ENCODE data around the gene TXNDC16. TPM values are rescaled to one million over a fixed set of nuclear protein-coding genes. Genes with fewer than 3 reads are reported as not detected.

TXNDC16 gene
- total RNA-seq, 4 donors from 2014 or later, result 8.5 to 12.6 (median 9.9) TPM

GRCh38 chr14:52536269-52536668 lies 16.0 kb downstream of the TXNDC16 start:
- TF ChIP-seq, protein P1, sequence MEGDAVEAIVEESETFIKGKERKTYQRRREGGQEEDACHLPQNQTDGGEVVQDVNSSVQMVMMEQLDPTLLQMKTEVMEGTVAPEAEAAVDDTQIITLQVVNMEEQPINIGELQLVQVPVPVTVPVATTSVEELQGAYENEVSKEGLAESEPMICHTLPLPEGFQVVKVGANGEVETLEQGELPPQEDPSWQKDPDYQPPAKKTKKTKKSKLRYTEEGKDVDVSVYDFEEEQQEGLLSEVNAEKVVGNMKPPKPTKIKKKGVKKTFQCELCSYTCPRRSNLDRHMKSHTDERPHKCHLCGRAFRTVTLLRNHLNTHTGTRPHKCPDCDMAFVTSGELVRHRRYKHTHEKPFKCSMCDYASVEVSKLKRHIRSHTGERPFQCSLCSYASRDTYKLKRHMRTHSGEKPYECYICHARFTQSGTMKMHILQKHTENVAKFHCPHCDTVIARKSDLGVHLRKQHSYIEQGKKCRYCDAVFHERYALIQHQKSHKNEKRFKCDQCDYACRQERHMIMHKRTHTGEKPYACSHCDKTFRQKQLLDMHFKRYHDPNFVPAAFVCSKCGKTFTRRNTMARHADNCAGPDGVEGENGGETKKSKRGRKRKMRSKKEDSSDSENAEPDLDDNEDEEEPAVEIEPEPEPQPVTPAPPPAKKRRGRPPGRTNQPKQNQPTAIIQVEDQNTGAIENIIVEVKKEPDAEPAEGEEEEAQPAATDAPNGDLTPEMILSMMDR (IDR thresholded peaks at IDR 0.05; ENCODE audit: low read depth), result no peak

DNA sequence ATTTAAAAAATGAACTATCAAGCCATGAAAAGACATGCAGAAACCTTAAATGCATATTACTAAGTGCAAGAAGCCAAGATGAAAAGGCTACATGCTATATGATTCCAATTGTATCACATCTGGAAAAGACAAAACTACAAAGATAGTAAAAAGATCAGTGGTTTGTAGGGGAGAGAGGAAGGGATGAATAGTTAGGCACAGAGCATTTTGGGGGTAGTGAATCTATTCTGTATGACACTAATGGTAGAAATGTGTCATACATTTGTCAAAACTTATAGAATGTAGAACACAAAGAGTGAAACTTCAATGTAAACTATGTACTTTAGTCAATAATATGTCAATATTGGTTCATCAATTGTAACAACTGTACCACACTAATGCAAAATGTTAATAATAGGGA lies 20.8 kb downstream of the TXNDC16 start:
- TF ChIP-seq, protein P1 (IDR thresholded peaks at IDR 0.05; ENCODE audit: low read depth), result no peak

DNA sequence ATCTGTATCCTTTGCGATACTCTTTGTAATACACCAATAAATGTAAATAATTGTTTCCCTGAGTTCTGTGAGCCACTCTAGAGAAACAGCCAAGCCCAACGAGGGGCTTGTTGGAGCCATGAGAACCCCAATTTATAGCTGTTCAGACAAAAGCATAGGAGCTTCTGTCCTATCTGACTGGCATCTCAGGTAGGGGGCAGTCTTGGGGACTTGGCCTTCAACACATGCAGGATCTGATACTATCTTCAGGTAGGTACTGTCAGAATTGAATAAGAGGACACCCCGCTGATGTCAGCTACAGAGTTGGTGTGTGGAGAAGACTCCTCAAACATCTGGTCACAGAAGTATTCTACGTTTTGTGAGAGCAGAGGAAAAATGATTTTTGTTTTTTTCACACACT lies 25.3 kb downstream of the TXNDC16 start:
- TF ChIP-seq, protein P1 (IDR thresholded peaks at IDR 0.05; ENCODE audit: low read depth), result no peak

GRCh38 chr14:52522581-52523345 lies 29.5 kb downstream of the TXNDC16 start:
- TF ChIP-seq, protein P1 (IDR thresholded peaks at IDR 0.05; ENCODE audit: low read depth), result no peak

DNA sequence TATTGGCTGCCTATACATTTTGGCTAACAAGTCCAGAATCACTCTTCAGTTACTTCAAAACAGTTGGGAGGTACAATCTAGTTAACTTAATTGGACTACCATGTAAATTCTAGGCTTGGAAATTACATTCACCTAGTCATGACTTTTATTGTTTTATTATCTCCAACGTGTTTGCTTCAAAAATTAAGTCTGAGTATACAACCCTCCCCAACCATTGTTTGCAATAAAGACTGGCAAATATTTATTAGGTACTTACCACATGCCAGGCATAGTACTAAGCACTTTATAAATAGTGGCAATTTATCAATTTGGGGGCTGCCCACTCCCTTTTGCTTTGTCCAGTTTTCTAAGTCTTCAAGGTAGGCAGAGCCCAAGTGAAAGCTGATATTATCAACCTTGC lies 30.3 kb downstream of the TXNDC16 start:
- TF ChIP-seq, protein P1 (IDR thresholded peaks at IDR 0.05; ENCODE audit: low read depth), result no peak

DNA sequence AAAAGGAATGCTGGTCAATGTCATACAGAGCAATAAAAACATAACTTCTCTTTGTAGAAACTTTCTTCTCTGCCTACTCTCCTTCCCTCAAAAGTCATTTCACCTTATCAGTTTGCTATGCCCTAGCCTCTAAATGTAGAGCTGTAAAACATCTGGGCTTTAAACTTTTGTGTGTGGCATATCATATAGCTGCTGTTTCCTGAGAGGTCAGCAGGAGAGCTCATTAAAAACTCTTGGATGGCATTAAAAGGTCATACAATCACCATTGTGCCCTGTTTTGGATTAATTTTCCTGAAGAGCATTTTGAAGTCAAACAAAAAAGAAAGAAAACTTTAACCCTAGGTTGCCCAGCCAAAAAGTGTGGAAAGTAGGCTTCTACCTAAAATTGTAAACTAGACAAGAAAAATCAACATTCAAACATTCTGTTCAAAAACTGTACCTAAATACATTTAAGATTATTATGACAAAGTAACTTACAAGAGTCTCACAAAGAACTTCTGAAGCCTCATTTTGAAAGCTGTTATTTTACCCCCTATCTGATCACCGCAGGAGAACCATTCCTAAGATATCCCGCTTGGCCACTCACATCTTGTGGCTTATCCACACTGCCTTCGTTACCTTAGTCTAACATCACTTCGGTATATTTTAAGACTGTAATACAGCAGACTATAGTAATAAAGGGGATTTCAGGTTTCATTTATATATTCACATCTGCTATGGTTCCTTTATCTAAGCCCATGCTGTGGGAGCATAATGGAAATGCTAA lies 38.1 kb downstream of the TXNDC16 start:
- TF ChIP-seq, protein P1 (IDR thresholded peaks at IDR 0.05; ENCODE audit: low read depth), result no peak

DNA sequence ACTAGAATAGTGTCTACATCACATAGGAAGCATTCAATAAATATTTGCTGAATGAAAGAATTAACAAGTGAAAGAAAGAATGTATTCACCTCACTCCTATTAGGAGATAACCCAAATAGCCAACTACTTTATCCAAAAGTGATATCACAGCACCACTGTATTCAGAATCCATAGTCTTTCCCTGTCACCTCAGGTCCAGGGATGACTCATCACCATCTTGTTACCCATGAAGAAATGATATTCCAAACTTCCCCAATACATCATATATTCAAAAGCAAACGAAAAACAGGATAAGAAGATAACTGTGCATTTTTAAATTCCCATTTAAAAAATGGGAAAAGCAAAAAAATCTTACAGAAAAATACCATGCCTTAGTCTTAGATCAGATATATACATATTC lies 39.1 kb downstream of the TXNDC16 start:
- TF ChIP-seq, protein P1 (IDR thresholded peaks at IDR 0.05; ENCODE audit: low read depth), result no peak
